Esophagus muscularis mucosa (tissue), 4 donors: ENCODE results near the gene SLC25A47. TPM values are rescaled to one million over a fixed set of nuclear protein-coding genes. Genes with fewer than 3 reads are reported as not detected.
"Not testable (repeated sequence)": the region's sequence is repeated elsewhere in the genome, so short reads cannot be mapped to it uniquely, and the experiment has no call there.

ENCODE experiments used
- DNase-seq: peaks from one replicate; pipeline ENCODE4 v3.0.0-alpha.2; 2017; ENCODE audit errors: extremely low spot score
- H3K27ac ChIP-seq, 4 donors: fragments of 200-600 bp; sonication (generic); replicated peaks in 1 of 4; 1 replicate in 3 of 4; 2 replicates in 1 of 4; pipeline ENCODE4 v1.5.1; 2016 to 2019; ENCODE audit warnings: mild to moderate bottlenecking in 1 of 4
- H3K27me3 ChIP-seq, 4 donors: fragments of 200-600 bp; sonication (generic); one replicate each; pipeline versions ENCODE4 v1.5.1 to v1.6.0; 2016 to 2019
- H3K36me3 ChIP-seq, 4 donors: fragments of 200-600 bp; sonication (generic); one replicate each; pipeline ENCODE4 v1.5.1; 2016 to 2019
- H3K4me1 ChIP-seq, 4 donors: fragments of 200-600 bp; sonication (generic); one replicate each; pipeline ENCODE4 v1.5.1; 2016 to 2019
- H3K4me3 ChIP-seq, 4 donors: fragments of 200-600 bp; sonication (generic); 1 replicate in 2 of 4; 2 replicates in 2 of 4; pipeline ENCODE4 v1.5.1; 2016 to 2019; ENCODE audit warnings: mild to moderate bottlenecking in 4 of 4, moderate library complexity in 1 of 4
- H3K9me3 ChIP-seq, 4 donors: fragments of 200-600 bp; sonication (generic); 1 replicate in 3 of 4; 2 replicates in 1 of 4; pipeline ENCODE4 v1.5.1; 2016 to 2019
- CTCF ChIP-seq, 3 experiments: fragments of 200-600 bp in 2 of 3; fragments of 450-650 bp in 1 of 3; sonication (generic) in 2 of 3; IDR thresholded peaks; one replicate each; pipeline ENCODE4 v1.5.1; 2017 to 2019; ENCODE audit warnings: antibody characterized with exemption in 3 of 3, mild to moderate bottlenecking in 2 of 3, moderate library complexity in 1 of 3
- EP300 ChIP-seq: sonication (generic); formaldehyde crosslinking; IDR thresholded peaks from one replicate; pipeline ENCODE4 v1.6.1; 2017; ENCODE audit warnings: antibody characterized with exemption
- POLR2A ChIP-seq: fragments of 450-650 bp; IDR thresholded peaks from one replicate; pipeline ENCODE4 v1.6.1; 2017; ENCODE audit warnings: antibody characterized with exemption, moderate library complexity, mild to moderate bottlenecking, low read depth
- POLR2AphosphoS5 ChIP-seq, 2 donors: sonication (generic); formaldehyde crosslinking; IDR thresholded peaks; one replicate each; pipeline ENCODE4 v1.6.1; 2017; ENCODE audit warnings: antibody characterized with exemption in 2 of 2
- WGBS: methylation state at CpG from one replicate; pipeline ENCODE4 v1.1.5; 2018; 5-methylcytosine and 5-hydroxymethylcytosine counted together
- intact Hi-C: fragments of 100-400 bp; cut with DNase I; formaldehyde crosslinking; loops from one replicate; pipeline ENCODE4 v1.15.1; 2023
- total RNA-seq, 4 donors: library from RNA; depleted of rRNA; stranded (reverse); fragments of >200 nt; gene quantifications; one replicate each; pipeline versions ENCODE4 v1.1.0 to v1.2.1, GENCODE V29; 2016

Gene SLC25A47
- total RNA-seq, 4 donors from 2014 or later: not detected

DNA sequence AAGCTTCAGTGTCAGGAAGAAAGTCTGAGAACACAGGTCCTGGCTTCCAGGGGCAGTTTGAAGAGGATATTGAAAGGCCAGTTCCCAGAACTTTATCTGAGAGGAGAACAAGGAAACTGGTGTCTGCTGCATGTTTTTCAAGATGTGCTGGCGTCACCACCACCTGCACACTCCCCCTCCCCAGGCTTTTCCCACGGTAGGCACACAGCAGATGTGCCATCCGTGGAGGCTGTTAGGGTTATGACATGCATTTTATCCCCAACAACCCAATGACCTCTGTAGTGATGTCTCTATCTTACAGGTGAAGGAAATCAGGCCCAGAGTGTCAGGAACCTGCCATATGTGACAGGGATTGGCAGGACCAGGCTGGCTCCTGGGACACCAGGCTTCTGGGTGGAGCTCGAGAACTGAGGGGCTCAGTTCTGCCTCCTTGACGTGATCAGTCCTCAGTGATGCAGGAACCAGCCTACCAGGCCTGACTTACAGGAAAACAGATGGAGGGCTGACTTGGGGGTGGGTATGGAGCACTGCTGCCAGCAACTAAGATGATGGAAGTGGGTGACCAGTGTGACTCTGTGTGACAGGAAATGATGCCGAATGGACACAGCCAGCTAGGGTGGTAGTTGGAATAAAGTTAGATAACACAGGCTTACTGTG is 16.8 kb downstream of the SLC25A47 start:
- TF ChIP-seq EP300 (no peak), CTCF (IDR thresholded peaks at IDR 0.05) (no peak), POLR2AphosphoS5 (IDR thresholded peaks at IDR 0.05) (no peak), POLR2A (no peak)
- Histone ChIP-seq H3K4me1 (peaks cover 20 to 27% (median 23%) of the 10 kb centered on the region in 4 donors), H3K9me3 (no peaks in the 10 kb centered on the region), H3K27ac (peak overlapping the region in 3 of 4 donors; percentile 7 to 71 (median 68)), H3K4me3 (no peak overlapping the region), H3K36me3 (peaks cover 14 to 78% (median 61%) of the 10 kb centered on the region in 4 donors), H3K27me3 (no peaks in the 10 kb centered on the region)
- intact Hi-C loops: no loop called here
- 76% methylated on average over 6 of the region's 6 CpGs for WGBS
- no peak for DNase-seq

DNA sequence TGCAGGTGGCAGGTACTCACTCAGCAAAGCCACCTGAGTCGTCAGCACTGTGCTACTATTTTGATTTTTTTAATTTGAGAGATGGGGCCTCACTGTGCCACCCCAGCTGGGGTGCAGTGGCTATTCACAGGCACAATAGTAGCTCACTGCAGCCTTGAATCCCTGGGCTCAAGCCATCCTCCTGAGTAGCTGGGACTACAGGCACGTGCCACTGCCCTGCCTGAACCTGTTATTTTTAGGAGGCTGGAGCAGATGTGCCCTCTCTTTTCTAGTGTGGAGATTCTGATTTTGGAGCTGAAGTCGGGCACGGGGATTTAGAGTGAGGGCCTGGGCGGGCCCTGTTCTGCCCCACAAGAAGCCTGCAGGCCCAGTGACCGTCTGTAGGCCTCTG is 17.3 kb downstream of the SLC25A47 start:
- DNase-seq: no peak
- Histone ChIP-seq H3K27me3 (no peaks in the 10 kb centered on the region), H3K9me3 (no peaks in the 10 kb centered on the region), H3K27ac (peak overlapping the region; percentile 64 to 78 (median 70)), H3K4me3 (no peak overlapping the region), H3K36me3 (peaks cover 12 to 73% (median 56%) of the 10 kb centered on the region in 4 donors), H3K4me1 (peaks cover 20 to 27% (median 23%) of the 10 kb centered on the region in 4 donors)
- intact Hi-C loops: no loop called here
- 78% methylated on average over 6 of the region's 6 CpGs for WGBS
- TF ChIP-seq POLR2AphosphoS5 (IDR thresholded peaks at IDR 0.05) (no peak), CTCF (IDR thresholded peaks at IDR 0.05) (no peak), EP300 (no peak), POLR2A (no peak)

- TF ChIP-seq CTCF (IDR thresholded peaks at IDR 0.05) (no peak), POLR2AphosphoS5 (IDR thresholded peaks at IDR 0.05) (peak; percentile 33 to 80), EP300 (no peak), POLR2A (no peak)
- Histone ChIP-seq H3K9me3 (no peaks in the 10 kb centered on the region), H3K27ac (peak overlapping the region; percentile 64 to 78 (median 70)), H3K27me3 (no peaks in the 10 kb centered on the region), H3K36me3 (peaks cover 12 to 73% (median 57%) of the 10 kb centered on the region in 4 donors), H3K4me3 (no peak overlapping the region), H3K4me1 (peaks cover 20 to 27% (median 23%) of the 10 kb centered on the region in 4 donors)
- WGBS: 45% methylated on average over 7 of the region's 8 CpGs
- no peak for DNase-seq
- intact Hi-C loops: no loop called here
Measured at GRCh38 chr14:100341301-100342031, 18.3 kb downstream of the SLC25A47 start.

GRCh38 chr14:100342195-100342594 is 19.1 kb downstream of the SLC25A47 start:
- no peak for DNase-seq
- Histone ChIP-seq H3K27me3 (no peaks in the 10 kb centered on the region), H3K4me1 (peaks cover 20 to 27% (median 23%) of the 10 kb centered on the region in 4 donors), H3K9me3 (no peaks in the 10 kb centered on the region), H3K4me3 (no peak overlapping the region), H3K36me3 (peaks cover 15 to 73% (median 57%) of the 10 kb centered on the region in 4 donors), H3K27ac (peak overlapping the region; percentile 64 to 78 (median 70))
- TF ChIP-seq CTCF (IDR thresholded peaks at IDR 0.05) (no peak), POLR2A (no peak), EP300 (no peak), POLR2AphosphoS5 (IDR thresholded peaks at IDR 0.05) (no peak)
- intact Hi-C loops: no loop called here
- WGBS: 92% methylated on average over 9 of the region's 11 CpGs

DNA sequence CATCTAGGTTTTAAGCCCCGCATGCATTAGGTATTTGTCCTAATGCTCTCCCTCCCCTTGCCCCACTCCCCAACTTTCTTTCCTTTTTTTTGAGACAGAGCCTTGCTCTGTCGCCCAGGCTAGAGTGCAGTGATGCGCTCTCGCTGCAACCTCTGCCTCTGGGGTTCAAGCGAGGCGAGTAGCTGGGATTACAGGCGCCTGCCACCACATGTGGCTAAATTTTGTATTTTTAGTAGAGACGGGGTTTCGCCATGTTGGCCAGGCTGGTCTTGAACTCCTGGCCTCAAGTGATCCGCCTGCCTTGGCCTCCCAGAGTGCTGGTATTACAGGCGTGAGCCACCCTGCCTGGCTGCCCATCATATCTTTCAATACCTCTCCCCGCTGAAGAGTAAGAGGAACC is 19.7 kb downstream of the SLC25A47 start:
- intact Hi-C loops, DNase-seq, H3K9me3 ChIP-seq, H3K4me3 ChIP-seq, H3K27me3 ChIP-seq, H3K27ac ChIP-seq: not testable (repeated sequence)
- WGBS: 98% methylated on average over 12 of the region's 12 CpGs
- Histone ChIP-seq H3K4me1 (peaks cover 20 to 27% (median 23%) of the 10 kb centered on the region in 4 donors), H3K36me3 (peaks cover 15 to 73% (median 57%) of the 10 kb centered on the region in 4 donors)

DNA sequence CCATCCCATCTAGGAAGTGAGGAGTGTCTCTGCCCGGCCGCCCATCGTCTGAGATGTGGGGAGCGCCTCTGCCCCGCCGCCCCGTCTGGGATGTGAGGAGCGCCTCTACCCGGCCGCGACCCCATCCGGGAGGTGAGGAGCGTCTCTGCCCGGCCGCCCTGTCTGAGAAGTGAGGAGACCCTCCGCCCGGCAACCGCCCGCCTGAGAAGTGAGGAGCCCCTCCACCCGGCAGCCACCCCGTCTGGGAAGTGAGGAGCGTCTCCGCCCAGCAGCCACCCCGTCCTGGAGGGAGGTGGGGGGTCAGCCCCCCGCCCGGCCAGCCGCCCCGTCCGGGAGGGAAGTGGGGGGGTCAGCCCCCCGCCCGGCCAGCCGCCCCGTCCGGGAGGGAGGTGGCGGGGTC is 21.5 kb downstream of the SLC25A47 start:
- intact Hi-C loops, DNase-seq, H3K27ac ChIP-seq, H3K27me3 ChIP-seq, H3K4me3 ChIP-seq, H3K9me3 ChIP-seq: not testable (repeated sequence)
- Histone ChIP-seq H3K36me3 (peaks cover 22 to 79% (median 61%) of the 10 kb centered on the region in 4 donors), H3K4me1 (peaks cover 20 to 27% (median 23%) of the 10 kb centered on the region in 4 donors)
- 88% methylated on average over 5 of the region's 35 CpGs for WGBS
